22Rv1 (cell line): ENCODE results near the gene MLN.

Experiments
- CTCF ChIP-seq: fragments of 450-650 bp; IDR thresholded peaks from 2 replicates; pipeline ENCODE4 v1.5.1; 2017; ENCODE audit warnings: mild to moderate bottlenecking
- ZFX ChIP-seq: fragments of 450-650 bp; IDR thresholded peaks from 2 replicates; pipeline ENCODE4 v1.6.1; 2017; ENCODE audit warnings: antibody characterized with exemption, borderline replicate concordance

- no peak for TF ChIP-seq CTCF
- no peak for TF ChIP-seq ZFX
Measured at GRCh38 chr6:33815854-33816253, 12.1 kb upstream of the MLN start.
